GM19239 (cell line): Measurements from ENCODE around the gene SERAC1.
"Not testable (repeated sequence)": the region's sequence is repeated elsewhere in the genome, so short reads cannot be mapped to it uniquely, and the experiment has no call there.

Experiments used
- DNase-seq: peaks from one replicate; pipeline ENCODE4 v3.0.0; 2011; ENCODE audit warnings: low spot score; ENCODE audit not compliant: insufficient read length
- FAIRE-seq: peaks from 2 replicates; lab custom pipeline; 2011; peaks lifted over from hg19 to GRCh38; lab: Jason Lieb, UNC

The SERAC1 gene

GRCh38 chr6:158168040-158168289 is at the start of gene SERAC1:
Gene SERAC1 (minus strand): TSS chr6:158168262. CDS start chr6:158158363, 9,899 bp downstream.
- DNase-seq (no peak), FAIRE-seq (no peak)

DNA sequence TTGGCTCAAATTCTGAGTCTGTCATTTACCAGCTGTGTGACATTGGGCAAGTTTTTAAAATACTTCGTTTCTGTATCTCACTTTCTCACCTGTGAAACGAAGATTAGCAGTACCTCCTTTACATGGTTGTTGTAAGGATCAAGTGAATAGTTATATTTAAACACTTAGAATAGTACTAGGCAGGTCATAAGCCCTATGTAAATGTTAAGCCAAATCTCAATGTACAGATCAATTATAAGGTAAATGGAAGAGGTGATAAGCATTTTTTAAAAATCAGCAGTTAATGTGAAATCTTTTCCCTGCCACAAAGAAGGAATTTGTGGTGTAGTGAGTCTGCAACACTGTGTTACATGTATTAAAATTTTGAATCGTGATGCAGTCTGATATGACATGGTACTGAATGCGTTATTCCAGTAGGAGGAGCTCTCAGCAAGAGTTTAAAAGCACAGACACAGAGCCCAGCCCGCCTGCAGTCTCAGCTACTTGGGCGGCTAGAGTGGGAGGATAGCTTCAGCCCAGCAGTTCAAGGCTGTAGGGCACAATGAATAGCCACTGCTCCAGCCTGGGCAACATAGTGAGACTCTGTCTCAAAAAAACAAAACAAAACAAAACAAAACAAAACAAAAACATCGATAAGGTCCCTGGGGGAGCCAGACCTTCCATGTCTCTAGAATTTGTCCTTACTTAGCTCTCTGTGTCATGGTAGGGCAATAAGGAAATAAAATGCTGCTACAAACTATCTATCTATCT is 46.0 kb upstream of the SERAC1 start:
- FAIRE-seq, result peak; percentile 86
- DNase-seq, result peak; percentile 40

DNA sequence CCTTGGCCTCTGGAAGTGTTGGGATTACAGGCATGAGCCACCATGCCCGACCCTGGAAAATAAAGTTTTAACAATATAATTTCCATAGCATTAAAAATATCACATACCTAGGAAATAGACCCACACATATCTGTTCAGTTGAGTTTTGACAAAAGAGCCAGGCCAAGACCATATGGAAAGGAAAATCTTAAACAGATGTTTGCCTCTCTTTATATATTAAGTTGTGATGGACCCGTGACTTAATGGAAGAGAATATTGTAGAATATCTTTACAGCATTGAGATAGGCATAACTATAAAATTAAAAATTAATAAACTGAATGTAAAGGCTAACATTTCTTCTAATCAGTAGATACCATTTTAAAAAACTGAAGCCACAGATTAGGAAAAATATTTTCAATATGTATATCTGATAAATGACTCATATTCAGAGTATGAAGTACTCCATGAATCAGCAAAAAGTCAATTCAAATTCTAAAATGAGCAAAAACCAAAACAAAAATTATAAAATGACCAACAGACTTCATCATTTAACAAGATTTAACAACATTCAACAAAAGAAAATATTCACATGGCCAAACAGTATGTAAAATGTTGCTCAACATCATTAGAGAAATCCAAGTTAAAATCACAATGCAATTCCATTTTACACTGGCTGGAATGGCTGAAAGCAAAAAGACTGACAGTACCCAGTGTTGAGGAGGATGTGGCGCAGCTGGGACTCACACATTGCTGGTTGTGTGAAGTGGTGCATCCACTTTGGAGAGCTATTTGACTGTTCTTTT is 43.4 kb upstream of the SERAC1 start:
- FAIRE-seq, result no peak
- DNase-seq, result no peak

DNA sequence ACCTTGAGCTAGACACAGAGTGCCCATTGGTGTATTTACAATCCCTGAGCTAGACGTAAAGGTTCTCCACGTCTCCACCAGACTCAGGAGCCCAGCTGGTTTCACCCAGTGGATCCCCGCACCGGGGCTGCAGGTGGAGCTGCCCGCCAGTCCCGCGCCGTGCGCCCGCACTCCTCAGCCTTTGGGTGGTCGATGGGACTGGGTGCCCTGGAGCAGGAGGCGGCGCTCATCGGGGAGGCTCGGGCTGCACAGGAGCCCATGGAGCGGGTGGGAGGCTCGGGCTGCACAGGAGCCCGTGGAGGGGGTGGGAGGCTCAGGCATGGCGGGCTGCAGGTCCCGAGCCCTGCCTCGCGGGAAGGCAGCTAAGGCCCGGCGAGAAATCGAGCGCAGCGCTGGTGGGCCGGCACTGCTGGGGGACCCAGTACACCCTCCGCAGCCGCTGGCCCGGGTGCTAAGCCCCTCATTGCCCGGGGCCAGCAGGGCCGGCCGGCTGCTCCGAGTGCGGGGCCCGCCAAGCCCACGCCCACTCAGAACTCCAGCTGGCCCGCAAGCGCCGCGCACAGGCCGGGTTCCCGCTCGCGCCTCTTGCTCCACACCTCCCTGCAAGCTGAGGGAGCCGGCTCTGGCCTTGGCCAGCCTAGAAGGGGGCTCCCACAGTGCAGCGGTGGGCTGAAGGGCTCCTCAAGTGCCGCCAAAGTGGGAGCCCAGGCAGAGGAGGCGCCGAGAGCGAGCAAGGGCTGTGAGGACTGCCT is 41.7 kb upstream of the SERAC1 start:
- not testable (repeated sequence) for FAIRE-seq, DNase-seq

- not testable (repeated sequence) for FAIRE-seq, DNase-seq
Observed at GRCh38 chr6:158208226-158209030, 40.4 kb upstream of the SERAC1 start.

GRCh38 chr6:158207422-158207788 is 39.3 kb upstream of the SERAC1 start:
- FAIRE-seq, result peak; percentile 74
- peak; percentile 79 for DNase-seq

DNA sequence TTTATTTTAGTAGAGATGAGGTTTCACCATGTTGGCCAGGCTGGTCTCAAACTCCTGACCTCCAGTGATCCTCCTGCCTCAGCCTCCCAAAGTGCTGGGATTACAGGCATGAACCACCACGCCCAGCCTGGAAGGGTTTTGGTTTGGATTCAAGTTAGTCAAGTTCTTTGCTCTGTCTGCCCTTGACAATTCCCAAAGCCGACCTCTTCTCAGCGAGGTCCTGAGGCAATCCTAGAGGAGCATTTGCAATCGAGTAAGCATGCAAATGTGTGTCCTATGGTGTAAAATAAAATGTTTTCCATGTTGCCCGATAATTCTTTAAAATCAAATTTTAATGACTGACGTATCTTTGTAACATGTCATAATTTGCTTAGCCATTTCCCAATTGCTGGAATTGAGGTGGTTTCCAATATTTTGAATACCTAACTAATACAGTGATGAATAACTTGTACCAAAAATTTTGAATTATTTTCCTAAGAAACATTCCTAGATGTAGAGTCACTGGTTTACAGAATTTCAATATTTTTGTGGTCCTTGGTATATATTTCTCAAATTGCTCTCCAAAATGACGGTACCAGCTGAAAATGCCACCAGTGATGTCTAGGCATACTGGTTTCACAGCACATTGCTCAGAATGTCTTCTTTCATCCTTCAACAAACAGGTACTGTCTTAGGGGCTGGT is 38.8 kb upstream of the SERAC1 start:
- FAIRE-seq (no peak), DNase-seq (no peak)

GRCh38 chr6:158205169-158205944 is 37.3 kb upstream of the SERAC1 start:
- no peak for DNase-seq

GRCh38 chr6:158198461-158198860 is 30.4 kb upstream of the SERAC1 start:
- no peak for DNase-seq
- FAIRE-seq, result no peak

More at GRCh38 chr6:158205169-158205944, 37.3 kb upstream of the SERAC1 start:
- FAIRE-seq, result no peak

- no peak for FAIRE-seq
- DNase-seq, result no peak
Observed at GRCh38 chr6:158194487-158195280, 26.6 kb upstream of the SERAC1 start.

DNA sequence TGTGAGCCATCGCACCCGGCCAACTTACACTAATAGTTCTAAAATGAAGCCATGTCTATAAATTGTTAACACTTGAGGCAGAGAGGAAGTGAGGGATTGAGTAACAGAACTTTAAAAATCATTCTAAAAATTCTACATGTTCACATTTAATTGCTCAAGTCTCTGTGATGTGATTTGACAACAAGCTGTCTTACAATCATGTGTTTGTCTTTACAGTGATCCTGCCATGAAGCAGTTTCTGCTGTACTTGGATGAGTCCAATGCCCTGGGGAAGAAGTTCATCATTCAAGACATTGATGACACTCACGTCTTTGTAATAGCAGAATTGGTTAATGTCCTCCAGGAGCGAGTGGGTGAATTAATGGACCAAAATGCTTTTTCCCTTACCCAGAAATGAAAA is 23.7 kb upstream of the SERAC1 start:
- DNase-seq, result no peak
- FAIRE-seq, result no peak

GRCh38 chr6:158191032-158191431 is 23.0 kb upstream of the SERAC1 start:
- DNase-seq, result no peak
- FAIRE-seq, result no peak

- FAIRE-seq (no peak), DNase-seq (no peak)
Observed at GRCh38 chr6:158188591-158188990, 20.5 kb upstream of the SERAC1 start.

DNA sequence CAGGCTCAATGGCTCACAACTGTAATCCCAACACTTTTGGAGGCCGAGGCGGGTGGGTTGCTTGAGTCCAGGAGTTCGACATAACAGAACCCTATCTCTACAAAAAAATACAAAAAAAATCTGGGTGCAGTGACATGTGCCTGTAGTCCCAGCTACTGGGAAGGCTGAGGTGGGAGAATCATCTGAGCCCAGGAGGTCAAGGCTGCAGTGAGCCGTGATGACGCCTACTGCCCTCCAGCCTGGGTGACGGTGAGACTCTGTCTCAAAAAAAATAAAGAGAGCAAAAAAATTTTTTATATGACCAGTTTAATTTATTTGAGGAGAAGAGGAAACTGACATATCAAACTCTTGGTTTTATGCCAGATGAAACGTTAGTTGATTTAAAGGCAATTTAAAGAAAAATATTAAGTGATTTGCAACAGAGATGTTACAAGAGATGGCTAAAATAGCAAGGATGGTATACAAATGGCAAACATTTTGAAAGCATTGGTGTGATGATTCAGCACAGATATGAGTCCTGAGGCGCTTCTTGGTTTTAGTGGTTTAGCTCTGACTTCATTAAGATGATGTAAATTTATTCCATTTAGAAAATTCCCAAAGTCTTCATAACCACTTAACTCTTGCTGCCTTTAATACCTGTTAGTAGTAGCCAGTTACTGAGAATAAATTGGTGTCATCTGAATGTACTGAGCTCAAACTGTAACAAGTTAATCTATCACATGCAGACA is 17.8 kb upstream of the SERAC1 start:
- FAIRE-seq, result no peak
- no peak for DNase-seq

DNA sequence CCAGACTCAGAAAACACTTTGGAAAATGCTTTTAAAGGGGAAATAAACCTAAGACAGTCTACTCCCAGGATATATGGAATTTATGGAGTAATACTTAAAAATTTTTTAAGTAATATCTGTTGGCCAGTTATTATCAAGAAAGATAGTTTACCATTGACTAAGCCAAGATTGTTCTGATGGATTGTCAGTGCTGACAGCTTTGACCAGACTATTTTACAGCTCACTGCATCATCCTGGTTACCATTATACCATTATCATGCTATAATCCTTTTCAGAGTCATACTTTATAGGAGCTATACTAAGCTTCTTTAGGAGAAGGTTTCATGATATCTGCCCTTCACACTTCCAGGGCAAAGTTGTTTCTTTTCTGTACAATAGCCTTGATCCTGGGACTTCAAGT is 16.5 kb upstream of the SERAC1 start:
- no peak for DNase-seq
- no peak for FAIRE-seq

GRCh38 chr6:158183174-158183972 is 15.3 kb upstream of the SERAC1 start:
- DNase-seq, FAIRE-seq: not testable (repeated sequence)

DNA sequence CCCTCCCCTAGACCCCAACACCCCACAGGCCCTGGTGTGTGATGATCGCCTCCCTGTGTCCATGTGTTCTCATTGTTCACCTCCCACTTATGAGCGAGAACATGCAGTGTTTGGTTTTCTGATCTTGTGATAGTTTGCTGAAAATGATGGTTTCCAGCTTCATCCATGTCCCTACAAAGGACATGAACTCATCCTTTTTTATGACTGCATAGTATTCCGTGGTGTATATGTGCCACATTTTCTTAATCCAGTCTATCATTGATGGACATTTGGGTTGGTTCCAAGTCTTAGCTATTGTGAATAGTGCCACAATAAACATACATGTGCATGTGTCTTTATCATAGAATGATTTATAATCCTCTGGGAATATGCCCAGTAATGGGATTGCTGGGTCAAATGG is 9.7 kb upstream of the SERAC1 start:
- not testable (repeated sequence) for FAIRE-seq, DNase-seq
